ENCODE results near the gene CCDC88A. TPM values are rescaled to one million over a fixed set of nuclear protein-coding genes. Genes with fewer than 3 reads are reported as not detected.
"Not testable (repeated sequence)": the region's sequence is repeated elsewhere in the genome, so short reads cannot be mapped to it uniquely, and the experiment has no call there.

CCDC88A gene
- total RNA-seq, 1 experiment from 2014 or later: 26.4 TPM

DNA sequence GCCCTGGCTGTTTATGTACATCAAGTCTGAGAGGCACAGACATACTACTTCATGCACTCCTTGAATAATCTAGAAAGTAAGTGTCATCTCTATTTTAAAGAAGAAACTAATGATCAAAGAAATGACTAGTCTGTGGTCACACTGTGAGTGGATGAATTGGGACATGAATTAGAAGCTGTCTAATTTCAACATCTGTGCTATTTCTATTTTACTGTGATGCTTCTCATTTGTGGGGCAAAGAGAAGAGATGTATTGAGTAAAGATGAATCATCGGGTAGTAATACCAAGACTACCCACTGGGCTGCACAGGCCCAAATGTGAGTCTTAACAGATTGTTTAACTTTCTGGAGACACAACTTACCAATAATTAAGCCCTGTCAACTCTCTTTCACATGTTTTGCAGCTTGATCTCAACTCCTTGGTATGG, 108.2 kb downstream of the CCDC88A start:
- peak; percentile 62 for DNase-seq (ENCODE audit: low read depth)

- DNase-seq (ENCODE audit: low read depth): peak; percentile 54
Measured at GRCh38 chr2:55309446-55309845, 110.2 kb downstream of the CCDC88A start.

- no peak for DNase-seq (ENCODE audit: low read depth)
Measured at GRCh38 chr2:55302241-55302640, 117.4 kb downstream of the CCDC88A start.

DNA sequence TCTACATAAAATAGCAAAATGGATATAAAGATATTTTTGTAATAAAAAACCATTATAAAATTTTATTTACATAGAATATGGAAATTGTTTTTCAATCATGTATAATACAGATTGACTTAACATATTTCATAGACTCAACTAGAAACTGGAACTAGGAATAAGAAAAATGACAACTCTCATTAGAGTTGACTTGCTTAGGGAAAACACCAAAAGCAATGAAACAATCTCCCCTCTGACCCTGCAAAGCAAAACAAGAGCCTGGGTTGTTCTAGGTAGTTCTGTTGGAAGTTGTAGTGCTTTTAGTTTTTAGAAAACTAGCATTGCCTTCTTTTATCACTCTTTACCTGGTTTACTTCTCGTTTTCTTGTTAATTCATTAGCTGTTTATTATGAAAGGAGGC, 118.4 kb downstream of the CCDC88A start:
- no peak for DNase-seq (ENCODE audit: low read depth)

- DNase-seq (ENCODE audit: low read depth): no peak
Measured at GRCh38 chr2:55296393-55296792, 123.3 kb downstream of the CCDC88A start.

- no peak for DNase-seq (ENCODE audit: low read depth)
Measured at GRCh38 chr2:55283083-55283482, 136.6 kb downstream of the CCDC88A start.

GRCh38 chr2:55282110-55282917, 137.3 kb downstream of the CCDC88A start:
- DNase-seq (ENCODE audit: low read depth): peak; percentile 72

DNA sequence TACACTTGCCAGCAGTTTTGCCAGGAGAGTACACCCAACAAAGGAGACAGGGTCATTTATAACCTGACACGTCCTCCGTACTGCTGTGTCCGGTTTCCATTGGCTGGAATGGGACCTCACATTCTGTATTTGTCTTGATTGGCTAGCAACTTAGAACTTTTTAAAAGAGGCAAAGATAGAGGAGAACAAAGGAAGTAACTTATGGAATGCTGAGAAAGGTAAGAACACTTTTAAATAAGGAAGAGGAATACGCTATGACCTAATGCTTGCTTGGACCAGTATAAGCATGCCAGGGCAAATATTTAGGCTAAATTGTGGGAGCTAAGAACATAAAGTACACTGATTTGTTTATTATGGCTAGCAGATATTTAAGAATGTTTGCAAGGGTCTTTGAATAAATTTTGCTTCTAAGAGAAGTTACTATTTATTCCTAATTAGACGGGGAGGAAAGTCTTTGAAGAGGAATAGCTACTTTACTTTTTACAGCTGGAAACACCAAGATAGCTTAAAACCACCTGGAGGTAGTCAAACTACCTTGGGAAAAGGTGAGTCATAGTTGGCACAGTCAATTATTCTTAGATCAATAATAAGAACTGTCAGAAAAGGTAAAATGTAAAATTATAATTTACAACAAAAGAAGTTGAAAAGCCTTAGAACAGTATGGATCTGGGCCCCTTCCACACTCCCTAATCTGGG, 138.7 kb downstream of the CCDC88A start:
- DNase-seq (ENCODE audit: low read depth): not testable (repeated sequence)

GRCh38 chr2:55279859-55280424, 139.7 kb downstream of the CCDC88A start:
- DNase-seq (ENCODE audit: low read depth): not testable (repeated sequence)

DNA sequence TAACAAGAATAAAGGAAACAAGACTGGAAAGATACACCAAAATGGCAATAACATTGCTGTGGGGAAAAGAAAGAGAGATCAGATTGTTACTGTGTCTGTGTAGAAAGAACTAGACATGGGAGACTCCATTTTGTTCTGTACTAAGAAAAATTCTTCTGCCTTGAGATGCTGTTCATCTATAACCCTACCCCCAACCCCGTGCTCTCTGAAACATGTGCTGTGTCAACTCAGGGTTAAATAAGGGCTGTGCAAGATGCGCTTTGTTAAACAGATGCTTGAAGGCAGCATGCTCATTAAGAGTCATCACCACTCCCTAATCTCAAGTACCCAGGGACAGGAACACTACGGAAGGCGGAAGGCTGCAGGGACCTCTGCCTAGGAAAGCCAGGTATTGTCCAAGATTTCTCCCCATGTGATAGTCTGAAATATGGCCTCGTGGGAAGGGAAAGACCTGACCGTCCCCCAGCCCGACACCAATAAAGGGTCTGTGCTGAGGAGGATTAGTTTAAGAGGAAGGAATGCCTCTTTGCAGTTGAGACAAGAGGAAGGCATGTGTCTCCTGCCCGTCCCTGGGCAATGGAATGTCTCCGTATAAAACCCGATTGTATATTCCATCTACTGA, 140.3 kb downstream of the CCDC88A start:
- DNase-seq (ENCODE audit: low read depth): not testable (repeated sequence)

- DNase-seq (ENCODE audit: low read depth): no peak
Measured at GRCh38 chr2:55277310-55277709, 142.3 kb downstream of the CCDC88A start.

DNA sequence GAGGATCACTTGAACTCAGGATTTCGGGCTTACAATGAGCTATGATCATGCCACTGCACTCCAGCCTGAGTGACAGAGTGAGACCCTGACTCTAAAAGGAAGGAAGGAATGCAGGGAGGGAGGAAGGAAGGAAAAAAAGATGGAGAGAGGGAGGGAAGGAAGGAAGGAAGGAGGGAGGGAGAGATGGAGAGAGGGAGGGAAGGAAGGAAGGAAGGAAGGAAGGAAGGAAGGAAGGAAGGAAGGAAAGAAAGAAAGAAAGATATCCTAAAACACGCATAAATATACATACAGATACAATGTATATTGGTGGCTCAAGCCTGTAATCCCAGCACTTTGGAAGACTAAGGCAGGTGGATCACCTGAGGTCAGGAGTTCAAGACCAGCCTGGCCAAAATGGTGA, 145.3 kb downstream of the CCDC88A start:
- DNase-seq (ENCODE audit: low read depth): not testable (repeated sequence)

GRCh38 chr2:55269645-55269990, 150.0 kb downstream of the CCDC88A start:
- DNase-seq (ENCODE audit: low read depth): peak; percentile 6

DNA sequence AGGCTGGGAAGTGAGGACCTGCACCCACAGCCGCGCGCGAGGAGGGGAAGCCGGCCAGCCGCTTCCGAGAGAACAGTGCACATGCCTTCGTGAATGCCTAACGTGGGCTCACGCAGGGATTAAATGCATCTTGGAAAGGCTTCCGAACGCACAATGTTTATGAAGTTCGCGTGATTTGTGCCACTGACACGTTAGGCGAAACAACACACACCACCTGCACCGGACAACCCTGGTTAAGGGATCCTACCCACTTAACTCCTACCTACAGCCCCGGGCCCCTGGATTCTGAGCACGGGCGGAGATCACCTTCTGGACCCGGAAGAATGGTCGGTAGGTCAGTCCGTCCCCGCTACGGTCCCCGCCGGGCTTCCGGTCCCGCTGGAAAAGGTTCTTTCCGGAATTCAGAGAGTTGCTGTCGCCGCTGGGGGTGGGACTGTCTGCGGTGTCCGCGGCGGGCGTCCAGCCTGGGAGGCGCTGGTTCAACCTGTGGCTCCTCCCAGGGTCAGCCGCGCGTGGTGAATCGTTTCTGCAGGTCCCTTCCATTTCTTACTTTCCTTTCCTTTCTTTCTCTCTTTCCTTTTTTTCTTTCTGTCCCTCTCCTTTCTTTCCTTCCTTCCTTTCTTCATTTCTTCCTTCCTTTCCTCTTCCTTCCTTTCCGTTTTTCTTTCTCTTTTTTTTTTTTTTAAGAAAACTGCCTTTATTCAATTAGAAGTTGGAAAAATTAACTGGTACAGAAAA, 150.6 kb downstream of the CCDC88A start, which contains the start of gene MTIF2:
Gene MTIF2 (minus strand): TSS at position 325 of the 738 bp plus-strand sequence. CDS start 5,373 bp downstream, outside the sequence.
- DNase-seq (ENCODE audit: low read depth): peak; percentile 94

GRCh38 chr2:55268288-55268906, 151.3 kb downstream of the CCDC88A start:
- DNase-seq (ENCODE audit: low read depth): no peak

GRCh38 chr2:55259586-55259985, 160.1 kb downstream of the CCDC88A start:
- DNase-seq (ENCODE audit: low read depth): not testable (repeated sequence)

DNA sequence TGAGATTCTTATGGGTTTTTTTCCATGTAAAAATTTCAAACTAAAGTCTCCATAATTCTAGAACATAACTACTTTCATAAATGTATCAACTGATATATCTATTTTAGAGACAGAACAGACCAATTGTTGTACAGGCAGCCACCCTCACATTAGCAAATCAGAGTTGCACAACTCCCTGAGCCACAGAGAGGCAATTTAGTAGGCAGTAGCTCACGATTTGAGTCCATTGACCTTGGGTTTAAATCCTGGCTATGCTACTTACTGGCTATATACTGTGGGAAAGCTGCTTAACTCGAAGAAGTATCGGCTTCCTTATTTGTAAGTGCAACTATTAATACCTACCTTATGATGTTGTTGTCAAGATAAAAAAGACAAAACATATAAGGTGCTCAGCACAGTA, 166.8 kb downstream of the CCDC88A start:
- no peak for DNase-seq (ENCODE audit: low read depth)

- no peak for DNase-seq (ENCODE audit: low read depth)
Measured at GRCh38 chr2:55247025-55247424, 172.6 kb downstream of the CCDC88A start.

GRCh38 chr2:55245411-55245810, 174.2 kb downstream of the CCDC88A start:
- no peak for DNase-seq (ENCODE audit: low read depth)

GRCh38 chr2:55242617-55243016, 177.0 kb downstream of the CCDC88A start:
- no peak for DNase-seq (ENCODE audit: low read depth)

DNA sequence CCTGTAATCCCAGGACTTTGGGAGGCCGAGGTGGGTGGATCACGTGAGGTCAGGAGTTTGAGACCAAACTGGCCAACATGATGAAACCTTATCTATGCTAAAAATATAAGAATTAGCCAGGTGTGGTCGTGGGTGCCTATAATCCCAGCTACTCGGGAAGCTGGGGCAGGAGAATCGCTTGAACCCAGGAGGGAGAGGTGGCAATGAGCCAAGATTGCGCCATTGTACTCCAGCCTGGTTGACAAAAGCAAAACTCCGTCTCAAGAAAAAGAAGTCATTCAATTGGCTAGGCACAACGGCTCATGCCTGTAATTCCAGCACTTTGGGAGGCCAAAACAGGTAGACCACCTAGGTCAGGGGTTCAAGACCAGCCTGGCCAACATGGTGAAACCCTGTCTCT, 178.1 kb downstream of the CCDC88A start:
- not testable (repeated sequence) for DNase-seq (ENCODE audit: low read depth)
